ENCODE results near the gene ZGPAT.

The ZGPAT gene

DNA sequence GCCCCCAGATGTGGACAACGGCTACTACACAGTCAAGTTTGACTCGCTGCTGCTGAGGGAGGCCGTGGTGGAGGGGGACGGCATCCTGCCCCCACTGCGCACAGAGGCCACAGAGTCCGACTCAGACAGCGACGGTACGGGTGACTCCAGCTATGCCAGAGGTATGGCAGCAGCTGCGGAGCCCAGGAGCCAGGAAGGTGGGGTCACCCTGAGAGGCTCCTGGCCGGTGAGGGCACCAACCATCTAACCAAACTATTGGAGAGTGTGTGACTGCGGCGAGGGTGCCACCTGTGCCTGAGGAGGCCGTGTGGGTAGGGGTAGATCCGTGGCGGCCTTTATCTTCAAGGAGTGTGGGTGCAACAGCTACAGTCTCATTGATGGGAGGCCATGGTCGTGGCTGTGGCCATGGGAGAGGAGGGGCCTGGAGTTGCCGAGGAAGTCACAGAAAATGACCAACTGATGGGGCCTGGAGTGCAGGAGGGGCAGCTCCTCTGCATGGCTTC lies 25.8 kb downstream of the ZGPAT start:
- no peak overlapping the region for H3K4me2 ChIP-seq (ENCODE audit: low read depth, low read length, poor library complexity, severe bottlenecking)
- no peaks in the 10 kb centered on the region for H3K9me2 ChIP-seq (replicated peaks; ENCODE audit: low read depth, low read length)
- H4K20me1 ChIP-seq (ENCODE audit: insufficient read depth, low read length, poor library complexity, severe bottlenecking) = peaks cover 10% of the 10 kb centered on the region
- peaks cover 62% of the 10 kb centered on the region for H3K4me1 ChIP-seq (ENCODE audit: insufficient read depth, low read length, poor library complexity, severe bottlenecking)
- peaks cover 25% of the 10 kb centered on the region; the same call in 1 of the 2 replicates for H3K36me3 ChIP-seq (ENCODE audit: insufficient read depth, low read length)
- H3K4me3 ChIP-seq (ENCODE audit: low read length, poor library complexity, severe bottlenecking) = no peak overlapping the region
- no peak overlapping the region for H2AFZ ChIP-seq (ENCODE audit: low read length)
- H3K27me3 ChIP-seq (ENCODE audit: insufficient read depth, low read length, poor library complexity, severe bottlenecking) = no peaks in the 10 kb centered on the region
- H3K79me2 ChIP-seq (ENCODE audit: insufficient read depth, low read length) = peaks cover 56% of the 10 kb centered on the region; the same call in 1 of the 2 replicates
- H3K9ac ChIP-seq (ENCODE audit: low read depth, low read length, poor library complexity, severe bottlenecking) = no peak overlapping the region
- TF ChIP-seq, protein P1, sequence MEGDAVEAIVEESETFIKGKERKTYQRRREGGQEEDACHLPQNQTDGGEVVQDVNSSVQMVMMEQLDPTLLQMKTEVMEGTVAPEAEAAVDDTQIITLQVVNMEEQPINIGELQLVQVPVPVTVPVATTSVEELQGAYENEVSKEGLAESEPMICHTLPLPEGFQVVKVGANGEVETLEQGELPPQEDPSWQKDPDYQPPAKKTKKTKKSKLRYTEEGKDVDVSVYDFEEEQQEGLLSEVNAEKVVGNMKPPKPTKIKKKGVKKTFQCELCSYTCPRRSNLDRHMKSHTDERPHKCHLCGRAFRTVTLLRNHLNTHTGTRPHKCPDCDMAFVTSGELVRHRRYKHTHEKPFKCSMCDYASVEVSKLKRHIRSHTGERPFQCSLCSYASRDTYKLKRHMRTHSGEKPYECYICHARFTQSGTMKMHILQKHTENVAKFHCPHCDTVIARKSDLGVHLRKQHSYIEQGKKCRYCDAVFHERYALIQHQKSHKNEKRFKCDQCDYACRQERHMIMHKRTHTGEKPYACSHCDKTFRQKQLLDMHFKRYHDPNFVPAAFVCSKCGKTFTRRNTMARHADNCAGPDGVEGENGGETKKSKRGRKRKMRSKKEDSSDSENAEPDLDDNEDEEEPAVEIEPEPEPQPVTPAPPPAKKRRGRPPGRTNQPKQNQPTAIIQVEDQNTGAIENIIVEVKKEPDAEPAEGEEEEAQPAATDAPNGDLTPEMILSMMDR (conservative IDR thresholded peaks at IDR 0.05; ENCODE audit: low read length) = no peak
- TF ChIP-seq EZH2phosphoT487 (IDR thresholded peaks at IDR 0.05; ENCODE audit: borderline replicate concordance) = no peak
- peaks cover 16% of the 10 kb centered on the region for H3F3A ChIP-seq (ENCODE audit: low read depth)
- no peaks in the 10 kb centered on the region for H3K9me3 ChIP-seq (ENCODE audit: insufficient read depth, low read depth, low read length)

DNA sequence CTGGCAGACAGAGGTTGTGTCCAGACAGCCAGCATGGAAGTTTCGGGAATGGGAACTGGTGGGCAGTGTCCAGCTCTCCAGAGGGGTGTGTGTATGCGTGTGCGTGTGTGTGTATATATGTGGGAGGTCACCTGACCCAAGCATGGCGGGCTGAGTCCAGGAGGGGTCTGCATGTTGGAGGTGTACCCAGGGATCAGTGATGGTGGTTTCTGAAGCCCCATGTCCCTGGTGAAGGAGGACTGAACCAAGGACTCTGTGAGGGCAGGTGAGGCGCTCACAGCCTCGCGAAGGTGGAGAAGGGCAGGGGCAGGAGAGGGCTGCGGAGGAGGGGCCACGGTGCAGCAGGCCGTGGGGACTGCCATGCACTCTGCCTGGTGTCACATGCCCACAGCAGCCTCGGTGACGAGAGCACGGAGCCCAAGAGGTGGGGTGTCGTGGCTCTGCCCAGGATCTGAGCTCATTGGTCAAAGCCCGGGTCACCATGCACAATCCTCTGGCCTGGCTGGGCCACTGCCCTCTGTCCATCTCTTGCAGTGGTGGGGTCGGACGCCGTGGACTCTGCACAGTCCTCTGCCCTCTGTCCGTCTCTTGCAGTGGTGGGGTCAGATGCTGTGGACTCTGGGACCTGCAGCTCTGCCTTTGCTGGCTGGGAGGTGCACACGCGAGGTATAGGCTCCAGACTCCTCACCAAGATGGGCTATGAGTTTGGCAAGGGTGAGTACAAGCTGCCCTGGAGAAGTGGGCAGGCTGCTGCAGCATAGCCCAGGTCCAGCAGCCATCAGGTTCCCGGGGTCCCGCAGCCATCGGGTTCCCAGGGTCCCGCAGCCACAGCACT lies 26.5 kb downstream of the ZGPAT start:
- Histone ChIP-seq H3K79me2 (ENCODE audit: insufficient read depth, low read length) (peaks cover 54% of the 10 kb centered on the region; the same call in 1 of the 2 replicates), H3K9me2 (replicated peaks; ENCODE audit: low read depth, low read length) (no peaks in the 10 kb centered on the region), H3K4me1 (ENCODE audit: insufficient read depth, low read length, poor library complexity, severe bottlenecking) (peaks cover 56% of the 10 kb centered on the region), H3K9me3 (ENCODE audit: insufficient read depth, low read depth, low read length) (no peaks in the 10 kb centered on the region), H3K4me2 (ENCODE audit: low read depth, low read length, poor library complexity, severe bottlenecking) (no peak overlapping the region), H4K20me1 (ENCODE audit: insufficient read depth, low read length, poor library complexity, severe bottlenecking) (peaks cover 17% of the 10 kb centered on the region), H3K36me3 (ENCODE audit: insufficient read depth, low read length) (peaks cover 25% of the 10 kb centered on the region; the same call in 1 of the 2 replicates), H3K4me3 (ENCODE audit: low read length, poor library complexity, severe bottlenecking) (no peak overlapping the region), H2AFZ (ENCODE audit: low read length) (no peak overlapping the region), H3F3A (ENCODE audit: low read depth) (peaks cover 14% of the 10 kb centered on the region), H3K27me3 (ENCODE audit: insufficient read depth, low read length, poor library complexity, severe bottlenecking) (no peaks in the 10 kb centered on the region), H3K9ac (ENCODE audit: low read depth, low read length, poor library complexity, severe bottlenecking) (no peak overlapping the region)
- TF ChIP-seq, protein P1 (conservative IDR thresholded peaks at IDR 0.05; ENCODE audit: low read length) = no peak
- TF ChIP-seq EZH2phosphoT487 (IDR thresholded peaks at IDR 0.05; ENCODE audit: borderline replicate concordance) = no peak

DNA sequence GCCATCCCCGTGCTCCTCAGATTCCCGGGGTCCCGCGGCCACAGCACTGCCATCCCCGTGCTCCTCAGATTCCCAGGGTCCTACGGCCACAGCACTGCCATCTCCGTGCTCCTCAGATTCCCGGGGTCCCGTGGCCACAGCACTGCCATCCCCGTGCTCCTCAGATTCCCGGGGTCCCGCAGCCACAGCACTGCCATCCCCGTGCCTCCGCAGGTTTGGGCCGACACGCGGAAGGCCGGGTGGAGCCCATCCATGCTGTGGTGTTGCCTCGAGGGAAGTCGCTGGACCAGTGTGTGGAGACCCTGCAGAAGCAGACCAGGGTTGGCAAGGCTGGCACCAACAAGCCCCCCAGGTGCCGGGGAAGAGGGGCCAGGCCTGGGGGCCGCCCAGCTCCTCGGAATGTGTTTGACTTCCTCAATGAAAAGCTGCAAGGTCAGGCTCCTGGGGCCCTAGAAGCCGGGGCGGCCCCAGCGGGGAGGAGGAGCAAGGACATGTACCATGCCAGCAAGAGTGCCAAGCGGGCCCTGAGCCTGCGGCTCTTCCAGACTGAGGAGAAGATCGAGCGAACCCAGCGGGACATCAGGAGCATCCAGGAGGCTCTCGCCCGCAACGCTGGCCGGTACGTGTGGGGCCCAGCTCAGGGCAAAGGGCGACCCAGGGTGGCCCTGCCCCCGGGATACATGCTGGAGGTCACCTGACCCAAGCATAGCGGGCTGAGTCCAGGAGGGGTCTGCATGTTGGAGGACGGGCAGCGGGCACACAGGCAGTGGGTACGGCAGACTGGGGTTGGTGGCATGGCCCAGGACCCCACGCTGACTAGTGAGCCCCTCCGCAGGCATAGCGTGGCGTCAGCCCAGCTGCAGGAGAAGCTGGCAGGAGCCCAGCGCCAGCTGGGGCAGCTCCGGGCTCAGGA lies 27.4 kb downstream of the ZGPAT start:
- Histone ChIP-seq H3K9ac (ENCODE audit: low read depth, low read length, poor library complexity, severe bottlenecking) (peak overlapping the region; percentile 98), H2AFZ (ENCODE audit: low read length) (no peak overlapping the region), H3K4me2 (ENCODE audit: low read depth, low read length, poor library complexity, severe bottlenecking) (peak overlapping the region; percentile 95), H4K20me1 (ENCODE audit: insufficient read depth, low read length, poor library complexity, severe bottlenecking) (peaks cover 17% of the 10 kb centered on the region), H3K79me2 (ENCODE audit: insufficient read depth, low read length) (peaks cover 46% of the 10 kb centered on the region; the same call in 1 of the 2 replicates), H3K27me3 (ENCODE audit: insufficient read depth, low read length, poor library complexity, severe bottlenecking) (no peaks in the 10 kb centered on the region), H3F3A (ENCODE audit: low read depth) (peaks cover 11% of the 10 kb centered on the region), H3K4me1 (ENCODE audit: insufficient read depth, low read length, poor library complexity, severe bottlenecking) (peaks cover 47% of the 10 kb centered on the region), H3K36me3 (ENCODE audit: insufficient read depth, low read length) (peaks cover 25% of the 10 kb centered on the region; the same call in 1 of the 2 replicates), H3K9me3 (ENCODE audit: insufficient read depth, low read depth, low read length) (no peaks in the 10 kb centered on the region), H3K9me2 (replicated peaks; ENCODE audit: low read depth, low read length) (no peaks in the 10 kb centered on the region), H3K4me3 (ENCODE audit: low read length, poor library complexity, severe bottlenecking) (no peak overlapping the region)
- no peak for TF ChIP-seq EZH2phosphoT487 (IDR thresholded peaks at IDR 0.05; ENCODE audit: borderline replicate concordance)
- TF ChIP-seq, protein P1 (conservative IDR thresholded peaks at IDR 0.05; ENCODE audit: low read length) = no peak
